Keratinocyte (primary cell): ENCODE measurements around the gene ZNF562. TPM values are rescaled to one million over a fixed set of nuclear protein-coding genes. Genes with fewer than 3 reads are reported as not detected.

Experiments
- DNase-seq: peaks from one replicate; pipeline ENCODE4 v3.0.0-alpha.2; 2011; ENCODE audit warnings: low read depth, missing footprints, low spot score
- FAIRE-seq: peaks from 2 replicates; lab custom pipeline; 2011; peaks lifted over from hg19 to GRCh38; lab: Jason Lieb, UNC
- H2AFZ ChIP-seq: 2 replicates; pipeline ENCODE4 v1.6.0; 2012; ENCODE audit warnings: low read length, control low read depth, inconsistent platforms; ENCODE audit not compliant: control insufficient read depth
- H3K27ac ChIP-seq: 2 replicates; pipeline ENCODE4 v1.5.1; 2011; ENCODE audit warnings: low read length; ENCODE audit not compliant: control insufficient read depth, insufficient read depth
- H3K27me3 ChIP-seq: 3 replicates; pipeline ENCODE4 v1.6.0; 2011; ENCODE audit warnings: low read length; ENCODE audit not compliant: control insufficient read depth, insufficient read depth; ENCODE audit errors: extremely low read depth
- H3K36me3 ChIP-seq, 2 experiments: 2 replicates in 1 of 2; 3 replicates in 1 of 2; pipeline ENCODE4 v1.5.1; 2011; ENCODE audit warnings: low read length in 2 of 2, mild to moderate bottlenecking in 1 of 2; ENCODE audit not compliant: control insufficient read depth in 2 of 2, insufficient read depth in 2 of 2; ENCODE audit errors: extremely low read depth in 1 of 2
- H3K4me1 ChIP-seq: 3 replicates; pipeline ENCODE4 v1.5.1; 2011; ENCODE audit warnings: low read length; ENCODE audit not compliant: control insufficient read depth, insufficient read depth; ENCODE audit errors: extremely low read depth
- H3K4me2 ChIP-seq: 3 replicates; pipeline ENCODE4 v1.6.0; 2011; ENCODE audit warnings: low read depth, low read length; ENCODE audit not compliant: control insufficient read depth, insufficient read depth; ENCODE audit errors: extremely low read depth
- H3K4me3 ChIP-seq, 3 experiments: fragments of 200-600 bp in 1 of 3; sonication (generic) in 1 of 3; 2 replicates in 2 of 3; 3 replicates in 1 of 3; pipeline ENCODE4 v1.5.1; 2011 to 2016; ENCODE audit warnings: low read length in 3 of 3, mild to moderate bottlenecking in 3 of 3, control low read depth in 2 of 3, inconsistent platforms in 1 of 3, low read depth in 1 of 3, mixed read lengths in 1 of 3, mixed run types in 1 of 3, moderate library complexity in 1 of 3; ENCODE audit not compliant: control insufficient read depth in 2 of 3, insufficient read depth in 2 of 3; ENCODE audit errors: extremely low read depth in 1 of 3
- H3K79me2 ChIP-seq: 2 replicates; pipeline ENCODE4 v1.6.0; 2012; ENCODE audit warnings: low read length; ENCODE audit not compliant: control insufficient read depth, insufficient read depth
- H3K9ac ChIP-seq: 3 replicates; pipeline ENCODE4 v1.6.0; 2011; ENCODE audit warnings: low read length; ENCODE audit not compliant: control insufficient read depth, insufficient read depth; ENCODE audit errors: extremely low read depth
- H3K9me1 ChIP-seq: 3 replicates; pipeline ENCODE4 v1.6.0; 2011; ENCODE audit warnings: low read length; ENCODE audit not compliant: control insufficient read depth, insufficient read depth; ENCODE audit errors: extremely low read depth
- H3K9me3 ChIP-seq: 2 replicates; pipeline ENCODE4 v1.5.1; 2012; ENCODE audit warnings: low read depth, low read length; ENCODE audit not compliant: control insufficient read depth
- H4K20me1 ChIP-seq: 3 replicates; pipeline ENCODE4 v1.6.0; 2011; ENCODE audit warnings: low read length; ENCODE audit not compliant: control insufficient read depth, insufficient read depth; ENCODE audit errors: extremely low read depth
- EZH2 ChIP-seq: IDR thresholded peaks from one replicate; pipeline ENCODE4 v1.6.1; 2012; ENCODE audit warnings: inconsistent platforms, mild to moderate bottlenecking, low read length, moderate library complexity
- dilution Hi-C: fragments of 300-500 bp; cut with MboI; formaldehyde crosslinking; loops from one replicate; pipeline ENCODE4 v1.7.0; 2020; ENCODE audit warnings: low sequenced_read_pairs; ENCODE audit not compliant: extremely low pct_ligation_motif_present
- polyA plus RNA-seq, 5 experiments: library from polyadenylated mRNA; depleted of rRNA in 3 of 5; stranded (reverse) in 3 of 5; stranded (forward) in 1 of 5; unstranded in 1 of 5; fragments of >200 nt; gene quantifications; 1 replicate in 1 of 5; 2 replicates in 3 of 5; 3 replicates in 1 of 5; pipeline versions ENCODE4 v1.2.1 to v1.2.3, GENCODE V29; 2011 to 2012; ENCODE audit warnings: missing spikeins in 2 of 5, low read depth in 1 of 5, low replicate concordance in 1 of 5
- TF ChIP-seq, protein P1 (sequence below), 3 experiments: IDR thresholded peaks in 1 of 3; conservative IDR thresholded peaks in 1 of 3; optimal IDR thresholded peaks in 1 of 3; 2 replicates in 2 of 3; 3 replicates in 1 of 3; pipeline versions ENCODE3 to v1.5.1; 2011; ENCODE audit warnings: low read length in 3 of 3, mild to moderate bottlenecking in 3 of 3, moderate library complexity in 2 of 3, control low read depth in 1 of 3, inconsistent platforms in 1 of 3; ENCODE audit not compliant: insufficient read depth in 2 of 3; ENCODE audit errors: extremely low read depth in 1 of 3

ZNF562 gene
- polyA plus RNA-seq, 1 donor (not counting 4 experiments of a cell fraction or from before 2014, with no cell fraction given): 21.1 TPM

DNA sequence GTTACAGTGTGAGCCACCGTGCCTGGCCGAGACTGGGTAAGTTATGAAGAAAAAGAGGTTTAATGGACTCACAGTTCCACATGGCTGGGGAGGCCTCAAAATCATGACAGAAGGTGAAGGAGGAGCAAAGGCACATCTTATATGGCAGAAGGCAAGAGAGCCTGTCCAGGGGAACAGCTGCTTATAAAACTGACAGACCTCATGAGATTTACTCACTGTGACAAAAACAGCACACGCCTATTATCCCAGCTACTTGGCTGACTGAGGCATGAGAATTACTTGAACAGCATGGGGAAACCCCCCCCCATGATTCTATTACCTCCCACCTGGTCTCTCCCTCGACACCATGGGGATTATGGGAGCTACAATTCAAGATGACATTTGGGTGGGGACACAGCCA is 30.4 kb downstream of the ZNF562 start:
- Histone ChIP-seq H3K4me1 (no peaks in the 10 kb centered on the region), H3K9me1 (no peaks in the 10 kb centered on the region), H3K9me3 (peaks cover 4% of the 10 kb centered on the region), H3K4me3 (no peak overlapping the region), H3K79me2 (peaks cover 9% of the 10 kb centered on the region), H2AFZ (no peak overlapping the region), H3K4me2 (no peak overlapping the region), H3K9ac (no peak overlapping the region), H4K20me1 (no peaks in the 10 kb centered on the region), H3K27me3 (no peaks in the 10 kb centered on the region), H3K27ac (no peak overlapping the region), H3K36me3 (peaks cover 2 to 6% of the 10 kb centered on the region in 2 experiments)
- DNase-seq (no peak), FAIRE-seq (no peak)
- TF ChIP-seq, protein P1, sequence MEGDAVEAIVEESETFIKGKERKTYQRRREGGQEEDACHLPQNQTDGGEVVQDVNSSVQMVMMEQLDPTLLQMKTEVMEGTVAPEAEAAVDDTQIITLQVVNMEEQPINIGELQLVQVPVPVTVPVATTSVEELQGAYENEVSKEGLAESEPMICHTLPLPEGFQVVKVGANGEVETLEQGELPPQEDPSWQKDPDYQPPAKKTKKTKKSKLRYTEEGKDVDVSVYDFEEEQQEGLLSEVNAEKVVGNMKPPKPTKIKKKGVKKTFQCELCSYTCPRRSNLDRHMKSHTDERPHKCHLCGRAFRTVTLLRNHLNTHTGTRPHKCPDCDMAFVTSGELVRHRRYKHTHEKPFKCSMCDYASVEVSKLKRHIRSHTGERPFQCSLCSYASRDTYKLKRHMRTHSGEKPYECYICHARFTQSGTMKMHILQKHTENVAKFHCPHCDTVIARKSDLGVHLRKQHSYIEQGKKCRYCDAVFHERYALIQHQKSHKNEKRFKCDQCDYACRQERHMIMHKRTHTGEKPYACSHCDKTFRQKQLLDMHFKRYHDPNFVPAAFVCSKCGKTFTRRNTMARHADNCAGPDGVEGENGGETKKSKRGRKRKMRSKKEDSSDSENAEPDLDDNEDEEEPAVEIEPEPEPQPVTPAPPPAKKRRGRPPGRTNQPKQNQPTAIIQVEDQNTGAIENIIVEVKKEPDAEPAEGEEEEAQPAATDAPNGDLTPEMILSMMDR (optimal IDR thresholded peaks at IDR 0.05 in 1 of 3, IDR thresholded peaks at IDR 0.05 in 1 of 3, conservative IDR thresholded peaks at IDR 0.05 in 1 of 3; ENCODE audit: extremely low read depth in 1 of 3, insufficient read depth in 2 of 3, low read length in 3 of 3): no peak
- TF ChIP-seq EZH2: no peak
- dilution Hi-C loops: no loop called here

DNA sequence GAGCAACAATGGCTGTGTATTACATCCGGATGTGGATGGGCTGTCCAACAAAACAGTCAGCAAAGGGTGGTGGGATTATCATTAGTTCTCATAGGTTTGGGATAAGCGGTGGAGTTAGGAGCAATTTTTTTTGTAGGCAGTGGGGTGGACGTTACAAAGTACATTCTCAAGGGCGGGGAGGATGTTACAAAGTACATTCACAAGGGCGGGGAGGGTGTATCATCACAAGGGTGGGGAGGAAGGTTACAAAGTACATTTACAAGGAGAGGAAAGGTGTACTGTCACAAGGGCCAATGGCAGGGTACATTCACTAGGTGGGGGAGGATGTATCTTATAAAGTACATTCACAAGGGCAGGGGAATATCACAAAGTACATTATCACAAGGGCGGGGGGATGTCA is 33.1 kb downstream of the ZNF562 start:
- Histone ChIP-seq H3K9me3 (peaks cover 4% of the 10 kb centered on the region), H3K4me2 (no peak overlapping the region), H3K9me1 (no peaks in the 10 kb centered on the region), H3K27me3 (no peaks in the 10 kb centered on the region), H2AFZ (no peak overlapping the region), H4K20me1 (no peaks in the 10 kb centered on the region), H3K36me3 (peaks cover 0 to 6% of the 10 kb centered on the region in 2 experiments), H3K4me3 (no peak overlapping the region), H3K27ac (no peak overlapping the region), H3K79me2 (no peaks in the 10 kb centered on the region), H3K9ac (no peak overlapping the region), H3K4me1 (no peaks in the 10 kb centered on the region)
- no peak for TF ChIP-seq EZH2
- TF ChIP-seq, protein P1 (optimal IDR thresholded peaks at IDR 0.05 in 1 of 3, IDR thresholded peaks at IDR 0.05 in 1 of 3, conservative IDR thresholded peaks at IDR 0.05 in 1 of 3; ENCODE audit: extremely low read depth in 1 of 3, insufficient read depth in 2 of 3, low read length in 3 of 3): no peak
- DNase-seq (no peak), FAIRE-seq (no peak)
- dilution Hi-C loops: no loop called here
